PC-3 (cell line): Measurements from ENCODE around the gene TBC1D14. TPM values are rescaled to one million over a fixed set of nuclear protein-coding genes. Genes with fewer than 3 reads are reported as not detected.

Experiments
- ATAC-seq: fragments of 200-7000 bp; cut with Tn5 transposase; 2 replicates; pipeline ENCODE4 v1.9.1; 2020; ENCODE audit warnings: mild to moderate bottlenecking, moderate library complexity
- BruUV-seq: library from RNA; stranded (reverse); fragments of 400-500 nt; replicated peaks from 2 replicates; lab custom pipeline; 2021; lab: Mats Ljungman, UMichigan
- CTCF ChIA-PET: fragments of 300-600 bp; sonication (Branson Sonifier 250); formaldehyde crosslinking; loops from one replicate; lab custom pipeline; 2022; ENCODE audit warnings: antibody characterized with exemption; lab: Charles Lee
- POLR2A ChIA-PET: fragments of 300-600 bp; sonication (Branson Sonifier 250); formaldehyde crosslinking; loops from one replicate; lab custom pipeline; 2022; ENCODE audit warnings: antibody characterized with exemption; ENCODE audit not compliant: unreplicated experiment; lab: Charles Lee
- DNase-seq: peaks from one replicate; pipeline ENCODE4 v3.0.0-alpha.2; 2015
- H2AFZ ChIP-seq: fragments of 300-600 bp; sonication (generic); 2 replicates; pipeline ENCODE4 v1.6.0; 2016; ENCODE audit warnings: antibody characterized with exemption, low read length
- H3F3A ChIP-seq: fragments of 300-600 bp; sonication (generic); one replicate; pipeline ENCODE4 v1.6.0; 2017; ENCODE audit warnings: antibody characterized with exemption, low read length, control low read depth, mild to moderate bottlenecking; ENCODE audit not compliant: unreplicated experiment
- H3K27ac ChIP-seq: fragments of 300-600 bp; sonication (generic); 2 replicates; pipeline ENCODE4 v1.5.1; 2016; ENCODE audit warnings: mild to moderate bottlenecking, low read length
- H3K27me3 ChIP-seq: fragments of 300-600 bp; sonication (generic); 2 replicates; pipeline ENCODE4 v1.6.1; 2016; ENCODE audit warnings: low read length, mixed read lengths
- H3K36me3 ChIP-seq: fragments of 300-600 bp; sonication (generic); 2 replicates; pipeline ENCODE4 v1.6.1; 2016; ENCODE audit warnings: low read depth, mixed run types, low read length, mixed read lengths
- H3K4me1 ChIP-seq: fragments of 300-600 bp; sonication (generic); 2 replicates; pipeline ENCODE4 v1.5.1; 2016; ENCODE audit warnings: low read length; ENCODE audit not compliant: insufficient read depth
- H3K4me2 ChIP-seq: fragments of 300-600 bp; sonication (generic); 2 replicates; pipeline ENCODE4 v1.6.0; 2016; ENCODE audit warnings: low read length
- H3K4me3 ChIP-seq: fragments of 300-600 bp; sonication (generic); 2 replicates; pipeline ENCODE4 v1.5.1; 2016; ENCODE audit warnings: mild to moderate bottlenecking, low read length, mixed read lengths
- H3K79me2 ChIP-seq: fragments of 300-600 bp; sonication (generic); 2 replicates; pipeline ENCODE4 v1.6.1; 2017; ENCODE audit warnings: low read length, mixed read lengths
- H3K9ac ChIP-seq: fragments of 300-600 bp; sonication (generic); 2 replicates; pipeline ENCODE4 v1.6.0; 2016; ENCODE audit warnings: mild to moderate bottlenecking, low read length
- H3K9me2 ChIP-seq: fragments of 300-600 bp; sonication (generic); replicated peaks from 2 replicates; pipeline ENCODE4 v1.6.1; 2016; ENCODE audit warnings: mixed run types, low read length, mixed read lengths
- H3K9me3 ChIP-seq: fragments of 300-600 bp; sonication (generic); 2 replicates; pipeline ENCODE4 v1.6.1; 2016; ENCODE audit warnings: low read length, mixed read lengths
- H4K20me1 ChIP-seq: fragments of 300-600 bp; sonication (generic); 2 replicates; pipeline ENCODE4 v1.6.1; 2016; ENCODE audit warnings: low read length, mixed read lengths
- EZH2 ChIP-seq: fragments of 300-600 bp; sonication (generic); IDR thresholded peaks from one replicate; pipeline ENCODE4 v1.6.1; 2017; ENCODE audit warnings: antibody characterized with exemption, mild to moderate bottlenecking, low read length; ENCODE audit not compliant: unreplicated experiment
- EZH2phosphoT487 ChIP-seq: fragments of 300-600 bp; sonication (generic); IDR thresholded peaks from 2 replicates; pipeline ENCODE4 v1.6.1; 2018; ENCODE audit warnings: mild to moderate bottlenecking, antibody characterized with exemption, low read length, borderline replicate concordance
- intact Hi-C: fragments of 100-400 bp; cut with micrococcal nuclease; formaldehyde crosslinking; loops from 2 replicates; pipeline ENCODE4 v1.9.0; 2023
- total RNA-seq: library from RNA; depleted of rRNA; stranded (reverse); fragments of >200 nt; gene quantifications from 2 replicates; pipeline ENCODE4 v1.2.3, GENCODE V29; 2014
- TF ChIP-seq, protein P1 (sequence below): fragments of 300-600 bp; sonication (generic); conservative IDR thresholded peaks from 2 replicates; pipeline ENCODE4 v1.5.1; 2017; ENCODE audit warnings: antibody characterized with exemption, low read depth, mild to moderate bottlenecking, low read length

Gene TBC1D14
- total RNA-seq, 1 experiment from 2014 or later = 33.0 TPM

DNA sequence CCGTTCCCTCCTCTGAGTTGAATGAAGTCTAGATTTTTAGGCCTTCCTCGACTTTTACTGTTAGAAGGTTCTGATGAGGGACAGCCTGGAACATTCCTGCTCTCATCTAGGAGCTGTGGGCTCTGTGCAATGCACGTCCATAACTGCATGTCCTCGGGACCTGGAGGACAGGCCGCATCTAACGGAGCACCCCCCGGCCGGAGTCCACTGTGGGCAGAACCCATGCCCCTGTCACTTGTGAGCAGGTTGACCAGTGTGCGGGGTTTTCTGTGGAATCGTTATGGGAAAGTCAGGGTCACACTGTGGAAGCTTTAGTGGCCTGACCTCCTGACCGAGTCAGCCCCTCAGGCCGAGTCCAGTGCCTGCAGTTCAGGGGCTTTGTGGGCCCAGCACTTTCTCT lies 114.3 kb downstream of the TBC1D14 start:
- no peak overlapping the region for H3K4me2 ChIP-seq
- no peak overlapping the region for H3K27ac ChIP-seq
- ATAC-seq (no peak), DNase-seq (no peak)
- H3K79me2 ChIP-seq = no peaks in the 10 kb centered on the region; the same call in 1 of the 2 replicates
- CTCF ChIA-PET = interaction anchor here (0.6 kb wide), 1 partner anchor 19 kb away, joined by 3 read pairs; a partner anchor contains a TSS
- H2AFZ ChIP-seq = no peak overlapping the region
- H4K20me1 ChIP-seq = no peaks in the 10 kb centered on the region
- no peaks in the 10 kb centered on the region for H3K9me3 ChIP-seq
- no peaks in the 10 kb centered on the region for H3F3A ChIP-seq
- no peaks in the 10 kb centered on the region for H3K27me3 ChIP-seq
- TF ChIP-seq EZH2phosphoT487 (no peak), EZH2 (no peak)
- TF ChIP-seq, protein P1, sequence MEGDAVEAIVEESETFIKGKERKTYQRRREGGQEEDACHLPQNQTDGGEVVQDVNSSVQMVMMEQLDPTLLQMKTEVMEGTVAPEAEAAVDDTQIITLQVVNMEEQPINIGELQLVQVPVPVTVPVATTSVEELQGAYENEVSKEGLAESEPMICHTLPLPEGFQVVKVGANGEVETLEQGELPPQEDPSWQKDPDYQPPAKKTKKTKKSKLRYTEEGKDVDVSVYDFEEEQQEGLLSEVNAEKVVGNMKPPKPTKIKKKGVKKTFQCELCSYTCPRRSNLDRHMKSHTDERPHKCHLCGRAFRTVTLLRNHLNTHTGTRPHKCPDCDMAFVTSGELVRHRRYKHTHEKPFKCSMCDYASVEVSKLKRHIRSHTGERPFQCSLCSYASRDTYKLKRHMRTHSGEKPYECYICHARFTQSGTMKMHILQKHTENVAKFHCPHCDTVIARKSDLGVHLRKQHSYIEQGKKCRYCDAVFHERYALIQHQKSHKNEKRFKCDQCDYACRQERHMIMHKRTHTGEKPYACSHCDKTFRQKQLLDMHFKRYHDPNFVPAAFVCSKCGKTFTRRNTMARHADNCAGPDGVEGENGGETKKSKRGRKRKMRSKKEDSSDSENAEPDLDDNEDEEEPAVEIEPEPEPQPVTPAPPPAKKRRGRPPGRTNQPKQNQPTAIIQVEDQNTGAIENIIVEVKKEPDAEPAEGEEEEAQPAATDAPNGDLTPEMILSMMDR = no peak
- POLR2A ChIA-PET = no interaction called here
- H3K9ac ChIP-seq = no peak overlapping the region
- no peak overlapping the region for H3K4me3 ChIP-seq
- BruUV-seq = no TSS peak
- H3K9me2 ChIP-seq = no peaks in the 10 kb centered on the region
- H3K36me3 ChIP-seq = peaks cover 3% of the 10 kb centered on the region
- intact Hi-C loops = no loop called here
- peaks cover 11% of the 10 kb centered on the region for H3K4me1 ChIP-seq

DNA sequence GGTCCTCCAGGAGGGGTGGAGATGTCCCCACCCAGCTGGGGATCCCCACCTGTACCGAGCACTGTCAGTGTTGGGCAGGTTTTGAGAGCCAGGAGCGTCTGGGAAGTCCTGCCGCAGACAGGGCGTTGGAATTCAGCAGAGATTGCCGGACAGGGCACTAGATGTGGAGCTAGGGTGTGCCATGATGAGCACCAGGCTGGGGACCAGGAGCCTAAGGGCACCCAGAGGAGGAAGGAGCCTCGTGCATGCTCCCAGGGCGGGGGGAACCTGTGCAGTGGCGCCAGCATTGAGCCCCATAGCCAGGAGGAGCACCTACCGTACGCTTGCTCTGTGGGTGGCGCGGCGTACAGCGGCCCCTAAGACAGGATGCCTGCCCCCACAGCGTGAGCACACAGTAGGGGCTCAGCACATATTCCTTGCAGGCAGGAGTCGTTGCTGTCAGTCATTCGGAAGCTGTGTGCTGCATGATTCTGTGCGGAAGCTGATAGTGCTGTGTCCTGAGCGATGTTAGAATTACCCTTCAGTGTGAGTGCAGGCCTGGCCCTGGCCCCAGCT lies 114.8 kb downstream of the TBC1D14 start:
- Histone ChIP-seq H3K4me3 (no peak overlapping the region), H3K9ac (no peak overlapping the region), H3K36me3 (peaks cover 3% of the 10 kb centered on the region), H2AFZ (no peak overlapping the region), H3F3A (no peaks in the 10 kb centered on the region), H3K9me3 (no peaks in the 10 kb centered on the region), H3K4me2 (no peak overlapping the region), H3K27me3 (no peaks in the 10 kb centered on the region), H3K9me2 (no peaks in the 10 kb centered on the region), H3K4me1 (peaks cover 11% of the 10 kb centered on the region), H3K27ac (no peak overlapping the region), H3K79me2 (no peaks in the 10 kb centered on the region; the same call in 1 of the 2 replicates), H4K20me1 (no peaks in the 10 kb centered on the region)
- TF ChIP-seq, protein P1 = no peak
- TF ChIP-seq EZH2phosphoT487 = no peak
- no peak for TF ChIP-seq EZH2
- ChIA-PET POLR2A (no interaction called here), CTCF (no interaction called here)
- DNase-seq (no peak), ATAC-seq (no peak)
- no TSS peak for BruUV-seq
- intact Hi-C loops = no loop called here

DNA sequence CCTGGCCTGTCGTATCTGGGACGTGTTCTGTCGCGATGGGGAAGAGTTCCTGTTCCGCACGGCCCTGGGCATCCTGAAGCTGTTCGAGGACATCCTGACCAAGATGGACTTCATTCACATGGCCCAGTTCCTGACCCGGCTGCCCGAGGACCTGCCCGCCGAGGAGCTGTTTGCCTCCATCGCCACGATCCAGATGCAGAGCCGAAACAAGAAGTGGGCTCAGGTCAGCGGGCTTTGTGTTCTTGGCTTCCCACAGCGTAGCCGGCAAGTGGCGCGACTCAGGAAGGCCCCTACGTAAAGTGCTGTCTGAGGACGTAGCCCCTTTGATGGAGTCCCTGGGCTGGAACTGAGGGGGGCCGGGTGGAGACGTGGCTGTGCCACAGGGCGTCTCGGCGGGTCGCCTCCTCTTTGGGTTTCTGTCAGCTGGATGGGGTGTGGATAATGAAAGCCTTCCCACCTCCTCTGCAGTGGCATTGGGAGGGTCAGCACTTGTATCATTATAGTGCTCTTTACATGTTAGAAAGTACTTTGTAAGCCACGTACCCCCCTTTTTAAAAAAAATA lies 115.5 kb downstream of the TBC1D14 start:
- Histone ChIP-seq H3K4me1 (peaks cover 11% of the 10 kb centered on the region), H3K9ac (no peak overlapping the region), H3K27me3 (no peaks in the 10 kb centered on the region), H3K4me2 (no peak overlapping the region), H3K27ac (no peak overlapping the region), H3K9me3 (no peaks in the 10 kb centered on the region), H4K20me1 (no peaks in the 10 kb centered on the region), H3K36me3 (peaks cover 3% of the 10 kb centered on the region), H3K79me2 (no peaks in the 10 kb centered on the region; the same call in 1 of the 2 replicates), H3F3A (no peaks in the 10 kb centered on the region), H2AFZ (no peak overlapping the region), H3K4me3 (no peak overlapping the region), H3K9me2 (no peaks in the 10 kb centered on the region)
- no TSS peak for BruUV-seq
- POLR2A ChIA-PET = no interaction called here
- CTCF ChIA-PET = no interaction called here
- intact Hi-C loops = no loop called here
- TF ChIP-seq, protein P1 = no peak
- TF ChIP-seq EZH2 (no peak), EZH2phosphoT487 (no peak)
- ATAC-seq (no peak), DNase-seq (no peak)
